Inflammatory macrophage treated with lipopolysaccharide for 4 hours (primary cell): ENCODE results near the gene CAV3.

Experiments
- DNase-seq: peaks from one replicate; pipeline ENCODE4 v3.0.0-alpha.2; 2020

CAV3 gene

DNA sequence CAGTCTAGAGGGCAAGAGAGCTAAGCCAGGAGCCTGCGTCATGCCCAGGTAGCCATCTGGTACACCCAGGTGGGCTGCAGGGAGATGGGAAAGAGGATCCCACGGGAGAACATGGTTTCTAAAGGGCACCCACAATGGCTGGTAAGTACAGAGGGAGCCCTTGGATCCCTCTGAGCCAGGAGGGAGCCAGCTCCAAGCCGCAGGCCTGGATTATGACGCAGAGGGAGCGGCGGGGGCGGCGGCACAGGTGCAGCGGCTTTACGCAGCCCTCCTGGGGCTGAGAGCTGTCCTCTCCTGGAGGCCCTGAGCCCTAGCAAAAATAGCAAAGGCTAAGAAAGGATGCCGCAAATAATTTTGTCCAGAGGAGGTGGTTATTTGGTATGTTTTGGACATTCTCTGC is 2.8 kb downstream of the CAV3 start:
- DNase-seq: no peak

DNA sequence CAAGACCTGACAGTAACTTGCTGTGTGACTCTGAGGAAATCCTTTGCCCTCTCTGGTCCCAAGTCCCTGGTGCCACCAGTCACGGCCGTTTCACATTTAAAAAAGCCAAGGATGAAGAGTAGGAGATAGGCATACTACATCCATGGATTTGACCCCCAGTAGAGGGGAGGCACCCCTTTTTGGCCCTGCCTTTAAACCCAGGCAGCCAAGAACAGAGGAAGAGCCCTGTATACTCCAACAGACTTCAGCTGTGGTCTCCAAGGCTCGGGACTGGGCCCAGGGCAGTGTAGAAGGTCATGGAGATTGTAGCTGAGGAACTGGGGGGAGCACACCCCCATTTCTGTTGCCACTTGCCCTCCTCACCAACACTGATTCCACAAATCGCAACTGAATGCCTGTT is 3.7 kb downstream of the CAV3 start:
- no peak for DNase-seq

DNA sequence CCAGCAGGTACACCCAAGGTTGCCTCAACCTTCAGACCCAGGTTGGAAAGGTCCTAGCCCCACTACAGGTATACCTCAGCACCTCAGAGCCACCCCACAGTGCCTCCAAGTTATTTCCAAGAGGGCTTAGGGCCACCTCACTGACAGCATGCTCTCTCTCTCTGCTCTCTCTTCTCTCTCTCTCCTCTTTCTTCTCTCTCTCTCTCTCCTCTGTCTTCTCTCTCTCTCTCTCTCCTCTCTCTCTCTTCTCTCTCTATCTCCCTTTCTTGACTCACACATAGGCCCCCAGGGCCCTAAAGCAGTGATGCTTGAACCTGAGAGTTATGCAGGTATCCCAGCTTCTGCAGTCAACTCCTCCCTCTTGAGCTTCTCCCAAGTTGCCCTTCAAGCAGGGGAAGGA is 4.2 kb downstream of the CAV3 start:
- DNase-seq: no peak

DNA sequence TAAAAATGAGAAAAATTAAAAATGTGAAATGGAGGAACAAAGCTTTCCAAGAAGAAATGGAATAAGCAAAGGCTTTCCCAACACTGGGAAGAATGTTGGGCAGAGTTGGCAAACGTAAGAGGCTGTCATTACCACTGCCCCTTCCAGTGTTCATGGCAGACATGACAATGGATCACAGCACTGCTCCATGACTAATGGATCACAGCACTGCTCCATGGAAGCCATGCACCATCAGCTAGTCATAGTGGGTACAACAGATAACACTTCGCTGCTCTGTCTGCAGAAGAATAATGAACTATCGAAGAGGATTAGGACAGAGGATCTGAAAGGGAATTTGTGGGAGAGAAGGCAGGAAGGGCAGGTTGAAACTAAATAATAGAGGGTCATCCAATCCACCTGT is 5.0 kb downstream of the CAV3 start:
- DNase-seq: no peak

DNA sequence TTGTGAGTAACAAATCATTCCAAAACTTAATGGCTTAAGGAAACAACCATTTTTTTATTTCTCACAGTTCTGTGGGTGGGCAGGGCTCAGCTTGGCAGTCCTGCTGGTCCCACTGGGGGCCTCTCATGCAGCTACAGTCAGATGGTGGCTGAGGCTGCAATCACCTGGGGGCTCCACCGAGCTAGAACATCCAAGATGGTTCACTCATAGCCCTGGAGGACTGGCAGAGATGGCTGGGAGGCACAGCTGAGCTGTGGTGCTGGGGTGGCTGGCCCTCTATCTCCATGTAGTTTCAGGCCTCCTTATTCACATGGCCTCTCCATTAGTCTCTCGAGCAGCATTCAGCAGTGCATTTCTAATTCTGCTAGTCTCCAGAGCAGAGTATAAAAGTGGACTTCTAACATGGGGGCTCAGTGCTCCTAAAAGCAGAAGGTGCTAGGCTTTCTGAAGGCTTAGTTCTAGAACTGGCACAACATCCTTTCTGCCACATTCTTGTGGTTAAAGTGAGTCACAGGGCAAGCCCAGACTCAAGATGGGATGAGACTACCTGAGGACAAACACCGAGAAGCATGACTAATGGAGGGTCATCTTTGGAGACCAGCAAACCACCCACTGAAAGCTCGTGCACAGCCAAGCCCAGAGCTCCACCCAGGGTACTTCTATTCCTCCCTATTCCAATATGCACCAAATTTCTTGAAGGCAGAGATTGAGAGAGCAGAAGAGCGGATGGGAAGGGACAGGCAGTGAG is 6.3 kb downstream of the CAV3 start:
- DNase-seq: no peak

DNA sequence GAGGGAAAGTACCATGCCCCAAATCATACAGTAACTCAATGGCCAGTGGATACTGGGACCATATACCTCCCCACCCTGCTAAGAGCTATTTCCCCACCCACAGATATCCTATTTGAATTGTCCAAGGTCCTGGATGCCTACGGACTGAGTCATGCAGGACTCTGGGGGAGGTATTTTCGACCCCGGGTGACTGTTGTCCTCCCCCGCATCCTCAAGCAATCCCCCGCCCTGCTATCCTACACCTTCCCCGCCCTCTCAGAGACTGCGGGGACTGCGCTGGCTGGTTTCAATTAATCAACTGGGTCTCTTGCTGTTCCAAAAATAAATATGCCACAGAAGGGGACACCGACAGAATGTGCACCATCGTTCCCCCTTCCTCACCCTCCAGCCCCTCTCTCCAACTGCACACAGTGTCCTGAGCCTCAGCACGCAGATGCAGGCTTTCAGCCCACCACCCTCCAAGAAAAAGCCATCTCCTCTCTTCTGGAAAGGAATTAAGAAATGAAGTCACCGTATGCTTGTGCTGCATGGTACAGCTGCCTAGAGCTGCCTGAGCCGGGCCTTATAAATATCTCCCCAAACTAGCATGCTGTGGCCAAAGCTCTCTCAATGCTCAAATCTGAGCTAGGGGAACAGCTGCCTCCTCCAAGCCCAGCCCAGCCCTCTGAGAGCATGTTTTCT is 8.1 kb downstream of the CAV3 start:
- no peak for DNase-seq

DNA sequence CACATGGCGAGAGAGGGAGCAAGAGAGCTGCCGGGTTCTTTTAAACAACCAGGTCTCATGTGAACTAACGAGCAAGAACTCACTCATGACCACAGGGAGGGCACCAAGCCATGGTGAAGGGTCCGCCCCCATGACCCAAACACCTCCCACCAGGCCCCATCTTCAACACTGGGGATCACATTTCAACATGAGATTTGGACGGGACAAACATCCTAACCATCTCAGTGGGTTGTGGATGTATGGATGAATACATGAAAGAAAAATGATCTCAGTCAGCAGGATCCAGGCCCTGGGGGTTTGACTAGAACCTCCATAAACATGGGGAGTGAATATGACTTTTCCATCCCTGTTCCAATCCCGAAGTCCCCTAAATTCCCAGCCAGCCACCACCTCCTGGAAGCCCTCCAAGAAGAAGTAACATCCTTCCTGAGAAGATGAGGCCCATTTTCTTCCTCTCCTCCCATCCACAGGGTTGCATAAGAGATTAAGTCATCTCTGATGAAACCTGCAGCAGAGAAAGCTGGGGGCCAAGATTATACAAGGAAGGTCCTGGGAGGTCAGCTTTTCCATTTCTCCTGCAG is 9.5 kb downstream of the CAV3 start:
- DNase-seq: peak; percentile 13

DNA sequence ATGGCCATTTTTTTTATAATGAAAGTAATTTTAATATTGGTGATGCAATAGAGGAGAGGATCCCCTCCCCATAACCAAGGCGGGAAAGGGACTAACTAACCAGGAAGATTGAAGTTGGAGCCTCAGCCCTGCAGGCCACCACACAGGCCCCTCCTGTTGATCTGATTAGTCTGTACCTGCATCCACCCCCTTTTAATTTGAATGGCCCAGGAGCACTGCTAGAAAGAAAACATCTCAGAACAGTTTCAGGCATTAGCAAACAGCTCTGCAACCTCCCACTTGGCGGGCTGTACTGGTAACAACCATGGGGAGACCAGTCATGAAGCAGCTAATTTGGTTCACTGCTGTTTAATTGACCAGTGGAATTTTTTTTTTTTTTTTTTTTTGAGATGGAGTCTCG is 10.3 kb downstream of the CAV3 start:
- DNase-seq: no peak

DNA sequence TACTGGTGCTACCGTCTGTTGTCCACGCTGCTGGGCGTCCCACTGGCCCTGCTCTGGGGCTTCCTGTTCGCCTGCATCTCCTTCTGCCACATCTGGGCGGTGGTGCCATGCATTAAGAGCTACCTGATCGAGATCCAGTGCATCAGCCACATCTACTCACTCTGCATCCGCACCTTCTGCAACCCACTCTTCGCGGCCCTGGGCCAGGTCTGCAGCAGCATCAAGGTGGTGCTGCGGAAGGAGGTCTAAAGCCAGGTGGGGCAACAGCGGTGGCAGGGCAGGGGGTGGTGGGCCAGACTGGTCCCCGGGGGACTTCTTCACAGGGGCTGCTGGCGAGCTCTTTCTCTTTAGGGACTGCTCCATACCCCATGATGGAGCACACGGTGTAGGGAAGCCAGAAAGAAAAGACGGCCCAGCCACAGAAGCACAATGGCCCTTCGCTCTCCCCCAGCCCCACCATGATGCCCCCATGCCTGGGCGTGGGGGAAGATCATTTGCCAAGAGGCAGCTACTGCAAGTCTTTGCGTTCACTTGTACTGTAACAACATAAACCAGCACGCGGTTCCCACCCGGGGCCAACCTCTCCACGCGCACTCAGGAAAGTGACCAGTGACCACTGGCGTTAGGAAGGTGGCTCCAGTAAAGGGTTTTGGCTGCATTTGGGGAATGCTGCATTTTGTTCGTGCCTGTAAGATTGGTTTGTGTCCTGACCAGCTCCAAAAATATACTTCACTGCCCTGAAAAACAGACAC is 12.2 kb downstream of the CAV3 start:
- DNase-seq: no peak

DNA sequence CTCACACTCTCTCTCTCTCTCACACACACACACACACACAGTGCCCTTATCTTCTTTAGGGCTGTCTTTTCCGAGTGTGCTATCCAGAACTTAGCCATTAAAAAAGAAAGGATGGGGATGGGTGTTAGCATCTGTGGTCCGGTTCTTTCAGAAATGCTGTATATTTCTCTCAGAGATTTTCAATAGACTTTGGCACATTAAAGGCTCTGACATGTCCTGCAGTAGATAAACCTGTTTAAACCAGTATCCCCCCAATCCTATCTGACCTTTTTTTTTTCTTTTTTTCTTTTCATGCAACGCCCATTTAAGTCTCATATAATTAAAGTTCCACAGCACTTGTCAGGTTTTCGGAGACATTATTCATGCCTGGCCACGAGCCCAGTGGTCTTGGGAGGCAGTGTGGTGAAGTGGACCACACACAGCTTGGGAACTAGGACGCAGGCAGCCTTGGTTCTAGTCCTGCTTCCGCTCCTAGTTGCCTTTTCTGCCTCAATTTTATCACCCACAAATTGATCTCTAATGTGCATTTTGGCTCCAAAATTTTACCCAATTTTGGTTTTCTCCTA is 13.3 kb downstream of the CAV3 start:
- DNase-seq: no peak

DNA sequence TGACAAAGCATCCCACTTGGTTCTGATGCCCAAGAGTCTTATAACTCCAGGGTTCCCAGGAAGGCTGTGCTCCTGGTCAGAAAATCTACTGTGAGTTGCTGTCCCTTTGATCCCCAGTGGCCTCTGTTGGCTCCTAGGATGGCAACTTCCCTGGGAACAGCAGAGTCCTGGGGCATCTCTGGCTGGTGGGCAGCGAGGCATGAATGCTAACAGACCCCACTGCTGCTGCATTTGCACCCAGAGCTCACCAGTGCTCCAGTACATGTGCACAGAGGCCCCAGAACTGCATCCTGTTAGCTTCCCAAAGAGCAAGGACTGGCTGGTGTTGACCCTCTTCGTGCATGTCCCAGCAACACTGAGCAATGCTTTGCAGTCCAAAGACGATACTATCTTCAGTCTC is 15.7 kb downstream of the CAV3 start:
- DNase-seq: no peak

DNA sequence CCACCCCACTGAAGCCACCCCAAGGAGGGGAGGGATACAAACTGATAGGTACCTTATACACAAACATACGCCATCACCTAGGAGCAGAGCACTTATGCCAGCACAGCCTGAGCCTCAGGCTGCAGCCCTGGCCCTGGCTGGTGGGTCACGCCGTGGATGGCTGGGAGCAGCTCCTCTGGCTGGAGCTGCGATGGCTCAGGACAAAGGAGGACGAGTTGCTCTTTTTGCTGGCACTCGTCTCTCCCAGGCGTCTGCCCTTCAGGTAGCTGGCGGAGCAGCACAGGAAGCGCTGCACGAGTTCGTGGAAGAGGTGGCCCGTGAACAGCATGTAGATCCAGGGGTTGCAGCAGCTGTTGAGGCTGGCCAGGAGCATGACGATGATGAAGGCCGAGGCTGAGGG is 19.2 kb downstream of the CAV3 start:
- no peak for DNase-seq

DNA sequence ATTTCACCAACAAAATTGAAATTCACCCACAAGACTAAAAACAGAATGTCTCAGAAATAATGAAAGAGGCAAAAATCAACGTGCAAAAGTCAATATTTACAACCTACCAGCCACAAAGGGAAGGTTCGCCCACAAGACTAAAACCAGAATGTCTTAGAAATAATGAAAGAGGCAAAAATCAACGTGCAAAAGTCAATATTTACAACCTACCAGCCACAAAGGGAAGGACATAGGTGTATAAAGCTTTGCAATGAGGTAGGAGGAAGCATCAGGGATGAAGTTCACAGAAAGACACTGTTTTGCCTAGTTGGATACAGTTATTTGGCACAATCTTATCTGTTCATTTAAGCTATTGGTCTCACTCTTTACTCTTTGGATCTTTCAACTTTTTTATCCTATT is 21.5 kb downstream of the CAV3 start:
- no peak for DNase-seq

DNA sequence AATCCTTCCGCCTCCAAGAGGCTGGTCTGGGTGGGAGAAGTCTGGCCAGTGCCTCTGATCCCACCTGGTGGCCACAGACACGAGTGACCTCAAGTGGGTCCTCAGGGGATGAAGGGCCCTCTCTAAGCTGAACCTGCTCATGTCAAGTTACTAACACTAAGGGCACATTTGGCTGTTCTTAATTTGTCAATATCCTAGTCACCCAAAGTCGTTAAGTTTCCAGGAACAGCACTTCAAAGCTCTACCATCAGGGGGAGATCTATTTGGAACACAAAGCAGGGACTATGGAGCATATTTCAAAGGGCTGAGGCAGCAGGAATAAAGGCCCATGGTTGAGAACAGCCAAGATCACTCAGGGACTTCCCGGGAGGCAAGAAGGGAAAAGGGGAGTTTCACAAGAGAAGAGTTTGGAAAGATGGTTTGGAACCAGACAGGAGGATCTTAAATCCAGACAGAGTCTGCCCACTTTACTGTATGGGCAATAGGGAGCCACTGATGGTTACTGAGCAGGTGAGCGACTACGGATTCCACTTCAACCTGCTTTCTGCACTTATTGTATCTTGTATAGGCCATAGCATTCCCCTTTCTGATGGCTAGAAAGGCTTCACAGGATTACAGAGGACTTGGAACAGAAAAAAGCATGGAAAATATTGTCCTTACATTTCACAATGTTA is 22.1 kb downstream of the CAV3 start:
- DNase-seq: no peak

DNA sequence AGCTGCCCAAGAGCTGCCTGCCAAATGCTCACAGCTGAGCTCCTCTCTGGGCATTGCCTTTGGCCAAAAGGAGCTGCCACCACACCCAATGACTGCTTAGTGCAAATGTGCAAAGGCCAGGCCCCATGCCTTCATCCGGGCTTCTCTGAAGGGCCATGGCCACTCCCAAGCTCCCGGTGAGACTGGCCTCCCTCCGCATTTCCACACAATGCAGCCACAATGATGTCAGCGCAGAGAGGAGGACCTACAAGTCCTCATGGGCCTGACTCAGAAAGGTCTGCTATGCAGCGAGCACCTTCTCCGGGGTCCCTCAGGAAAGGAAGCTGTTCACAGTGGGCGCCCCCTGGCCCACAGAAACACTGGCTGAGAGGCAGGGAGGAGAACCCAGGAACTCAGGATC is 23.1 kb downstream of the CAV3 start:
- no peak for DNase-seq

DNA sequence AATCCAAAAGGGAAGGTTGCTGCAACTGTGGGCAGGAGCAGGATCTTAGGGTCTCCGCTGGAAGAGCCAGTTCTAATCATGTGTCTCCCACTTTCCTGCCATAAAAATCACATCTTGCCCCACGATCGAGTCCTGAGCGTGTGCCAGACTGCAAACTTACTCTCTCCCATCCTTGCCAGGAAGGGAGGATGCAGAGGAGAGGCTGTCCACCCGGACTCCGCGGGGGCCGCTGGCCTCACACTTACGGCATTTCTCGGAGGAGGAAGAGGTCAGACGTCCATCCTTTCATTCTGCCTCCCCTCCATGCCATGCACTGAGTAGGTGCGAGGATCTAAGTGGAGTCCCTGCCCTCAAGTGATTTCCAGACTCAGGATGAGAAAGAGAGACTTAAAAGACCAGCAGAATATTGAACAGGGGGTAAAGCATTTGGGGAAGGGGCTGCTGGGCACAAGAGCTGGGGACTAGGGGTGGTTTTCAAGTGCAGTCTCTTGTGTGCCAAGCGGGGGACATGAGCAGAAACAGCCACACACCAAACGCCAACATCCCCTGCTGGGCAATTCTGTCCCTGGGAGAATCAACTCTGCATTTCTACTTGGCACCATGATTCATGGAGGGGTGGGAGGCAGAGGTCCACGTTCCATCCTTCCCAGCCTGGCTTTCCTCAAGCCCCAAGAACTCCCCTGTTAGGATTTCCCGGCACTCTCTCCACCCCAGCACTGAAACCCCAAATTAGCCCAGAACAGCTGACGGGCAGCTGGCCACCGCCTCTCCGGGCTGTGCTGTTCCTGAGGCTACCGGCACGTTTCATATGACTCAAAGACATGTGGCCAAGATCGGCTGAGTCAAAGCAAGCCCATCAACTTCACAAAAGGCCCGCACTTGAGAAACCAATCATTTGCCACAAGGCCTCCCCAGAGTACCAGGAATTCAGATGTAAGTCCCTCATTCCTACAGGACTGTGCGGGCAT is 24.2 kb downstream of the CAV3 start:
- no peak for DNase-seq

DNA sequence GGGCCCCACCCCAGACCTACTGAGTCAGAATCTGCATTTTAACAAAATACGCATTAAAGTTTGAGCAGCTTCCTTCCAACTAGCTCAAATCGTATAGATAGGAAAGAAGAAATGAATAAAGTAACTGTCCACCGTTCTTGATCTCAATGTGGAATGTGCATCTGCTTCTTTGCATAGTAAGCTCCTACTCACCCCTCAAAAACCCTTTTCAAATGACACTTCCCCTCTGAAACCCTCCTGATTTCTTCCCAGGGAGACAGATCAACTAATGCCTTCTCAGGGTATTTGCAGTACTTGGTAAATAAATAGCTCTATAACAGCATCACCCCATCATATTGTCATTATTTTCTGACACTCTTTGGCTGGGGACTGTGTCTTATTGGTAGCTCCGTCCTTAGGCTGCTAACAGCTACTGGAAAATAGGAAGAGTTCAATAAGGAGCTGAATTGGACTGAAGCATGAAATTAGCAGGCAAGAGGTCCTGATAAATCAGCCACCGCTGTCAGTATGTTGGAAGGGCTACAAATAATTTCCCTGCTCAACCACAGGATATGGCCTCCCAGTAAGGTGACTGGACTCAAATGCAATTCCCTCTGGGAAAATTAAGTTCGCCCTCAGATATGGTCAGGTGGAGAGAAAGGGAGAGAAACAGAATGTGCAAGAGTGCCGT is 25.6 kb downstream of the CAV3 start:
- DNase-seq: no peak

DNA sequence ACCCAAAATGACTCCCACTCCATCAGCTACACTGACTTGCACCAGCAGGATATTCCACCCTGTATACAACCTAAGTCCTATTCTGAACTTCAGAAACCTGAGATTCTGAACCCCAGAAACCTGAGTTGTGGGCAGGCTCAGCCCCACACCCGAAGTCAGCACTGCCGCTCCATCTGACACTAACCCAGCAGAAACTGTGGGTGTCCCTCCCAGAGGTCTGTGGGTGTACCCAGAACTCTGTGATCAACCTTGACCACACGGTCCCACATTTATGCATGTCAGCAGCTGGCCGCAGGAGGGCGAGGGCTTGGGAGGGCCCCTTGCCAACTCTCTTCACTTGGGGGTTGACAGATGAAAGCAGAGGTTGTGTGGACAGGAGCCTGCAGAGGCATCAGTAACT is 26.5 kb downstream of the CAV3 start:
- no peak for DNase-seq

DNA sequence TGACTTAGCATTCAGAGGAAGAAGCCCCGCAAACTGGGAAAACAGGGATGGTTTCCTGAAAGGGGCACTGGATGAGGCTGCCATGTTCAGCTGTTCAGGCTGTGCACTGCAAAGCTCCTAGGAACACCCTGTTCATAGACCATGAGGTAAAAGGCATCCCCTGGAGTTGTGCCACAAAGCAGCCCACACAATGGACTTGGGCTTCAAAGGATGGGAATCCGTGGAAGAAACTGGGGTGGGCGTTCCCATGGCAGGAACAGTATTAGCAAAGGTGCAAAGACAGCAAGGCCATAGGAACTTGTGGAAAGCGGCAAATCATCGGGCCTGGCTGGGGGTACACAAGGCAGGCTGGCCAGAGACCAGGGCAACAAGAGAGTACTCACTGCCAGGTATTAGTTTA is 26.9 kb downstream of the CAV3 start:
- no peak for DNase-seq

DNA sequence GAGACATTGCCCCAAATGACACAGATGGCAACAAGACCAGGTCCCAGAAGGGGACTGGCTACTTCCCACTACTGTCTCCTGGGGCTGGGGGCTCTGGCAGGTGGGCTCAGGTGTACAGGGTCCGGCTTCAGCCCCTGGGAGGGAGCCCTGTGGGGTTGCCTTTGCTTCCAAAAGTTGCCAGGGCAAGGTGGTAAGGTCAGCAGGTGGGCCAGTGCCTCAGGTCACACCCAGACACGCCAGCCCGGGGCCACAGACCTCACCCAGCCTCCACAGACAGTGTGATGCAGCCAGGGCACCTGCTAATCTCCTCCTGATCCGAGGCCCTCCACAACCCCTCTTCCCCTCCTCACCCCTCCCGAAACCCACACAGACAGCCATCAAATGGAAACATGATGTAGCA is 28.3 kb downstream of the CAV3 start:
- no peak for DNase-seq
